Large intestine (tissue), 12 donors: ENCODE measurements around the gene SMIM22. TPM values are rescaled to one million over a fixed set of nuclear protein-coding genes. Genes with fewer than 3 reads are reported as not detected.
A peak's percentile ranks its signal among the peaks of the same experiment; 100 is the strongest.

Experiments
- DNase-seq, 2 donors: peaks; one replicate each; pipeline versions ENCODE4 v3.0.0 to v3.0.0-alpha.2; 2013
- H3K27ac ChIP-seq: one replicate; pipeline ENCODE4 v1.5.1; 2013; ENCODE audit warnings: low read length
- H3K27me3 ChIP-seq: 2 replicates; pipeline ENCODE4 v1.6.1; 2013; ENCODE audit warnings: low read length; ENCODE audit not compliant: control insufficient read depth, insufficient read depth
- H3K36me3 ChIP-seq: 2 replicates; pipeline ENCODE4 v1.6.1; 2013; ENCODE audit warnings: low read length; ENCODE audit not compliant: control insufficient read depth, insufficient read depth
- H3K4me1 ChIP-seq: one replicate; pipeline ENCODE4 v1.6.1; 2013; ENCODE audit warnings: low read length; ENCODE audit not compliant: control insufficient read depth, insufficient read depth
- H3K4me3 ChIP-seq: one replicate; pipeline ENCODE4 v1.5.1; 2013; ENCODE audit warnings: low read length
- H3K9me3 ChIP-seq: one replicate; pipeline ENCODE4 v1.6.1; 2013; ENCODE audit warnings: mild to moderate bottlenecking, low read depth, low read length, moderate library complexity; ENCODE audit not compliant: control insufficient read depth
- WGBS: methylation state at CpG from one replicate; pipeline ENCODE4 v1.1.5; 2013; ENCODE audit warnings: low lambda C conversion rate; ENCODE audit not compliant: insufficient coverage; 5-methylcytosine and 5-hydroxymethylcytosine counted together
- long read RNA-seq, 11 donors: transcript quantifications; one replicate each; lab custom pipeline, GENCODE V29; 2026
- polyA plus RNA-seq: library from polyadenylated mRNA; unstranded; fragments of 120-200 nt; gene quantifications from one replicate; pipeline ENCODE4 v1.2.1, GENCODE V29; 2013

The SMIM22 gene
- 75.8 TPM for polyA plus RNA-seq
- long read RNA-seq, donor 1, transcript SMIM22-204 (4 exons, 394 nt) = major isoform, 17 of 44 reads
- long read RNA-seq, donor 1, transcript SMIM22-201 (4 exons, 366 nt) = minor isoform, 16 of 44 reads
- long read RNA-seq, donor 1, transcript SMIM22-209 (3 exons, 355 nt) = minor isoform, 6 of 44 reads
- long read RNA-seq, donor 1, partial matches to known transcripts = 0 of 44 reads
- long read RNA-seq, donor 1, other reads (novel, unspliced or antisense) = 0 of 44 reads
- long read RNA-seq, donor 2, transcript SMIM22-209 (3 exons, 355 nt) = minor isoform, 10 of 163 reads
- long read RNA-seq, donor 2, transcript SMIM22-202 (3 exons, 549 nt) = minor isoform, 5 of 163 reads
- long read RNA-seq, donor 2, transcript SMIM22-204 (4 exons, 394 nt) = major isoform, 46 of 163 reads
- long read RNA-seq, donor 2, transcript SMIM22-201 (4 exons, 366 nt) = minor isoform, 42 of 163 reads
- long read RNA-seq, donor 2, partial matches to known transcripts = 57 of 163 reads
- long read RNA-seq, donor 2, other reads (novel, unspliced or antisense) = 0 of 163 reads
- long read RNA-seq, donor 3 = 0 reads
- long read RNA-seq, donor 4, transcript SMIM22-204 (4 exons, 394 nt) = major isoform, 7 of 8 reads
- long read RNA-seq, donor 4, partial matches to known transcripts = 0 of 8 reads
- long read RNA-seq, donor 4, other reads (novel, unspliced or antisense) = 0 of 8 reads
- long read RNA-seq, donor 5, transcript SMIM22-201 (4 exons, 366 nt) = minor isoform, 19 of 54 reads
- long read RNA-seq, donor 5, transcript SMIM22-204 (4 exons, 394 nt) = major isoform, 25 of 54 reads
- long read RNA-seq, donor 5, transcript SMIM22-202 (3 exons, 549 nt) = minor isoform, 5 of 54 reads
- long read RNA-seq, donor 5, partial matches to known transcripts = 0 of 54 reads
- long read RNA-seq, donor 5, other reads (novel, unspliced or antisense) = 0 of 54 reads
- long read RNA-seq, donor 6, transcript SMIM22-204 (4 exons, 394 nt) = minor isoform, 29 of 94 reads
- long read RNA-seq, donor 6, transcript SMIM22-201 (4 exons, 366 nt) = major isoform, 34 of 94 reads
- long read RNA-seq, donor 6, transcript SMIM22-202 (3 exons, 549 nt) = minor isoform, 7 of 94 reads
- long read RNA-seq, donor 6, partial matches to known transcripts = 8 of 94 reads
- long read RNA-seq, donor 6, other reads (novel, unspliced or antisense) = 11 of 94 reads
- long read RNA-seq, donor 7, transcript SMIM22-201 (4 exons, 366 nt) = minor isoform, 18 of 47 reads
- long read RNA-seq, donor 7, transcript SMIM22-204 (4 exons, 394 nt) = major isoform, 20 of 47 reads
- long read RNA-seq, donor 7, transcript SMIM22-209 (3 exons, 355 nt) = minor isoform, 5 of 47 reads
- long read RNA-seq, donor 7, partial matches to known transcripts = 0 of 47 reads
- long read RNA-seq, donor 7, other reads (novel, unspliced or antisense) = 0 of 47 reads
- long read RNA-seq, donor 8, transcript SMIM22-201 (4 exons, 366 nt) = minor isoform, 69 of 238 reads
- long read RNA-seq, donor 8, transcript SMIM22-204 (4 exons, 394 nt) = major isoform, 79 of 238 reads
- long read RNA-seq, donor 8, transcript SMIM22-202 (3 exons, 549 nt) = minor isoform, 8 of 238 reads
- long read RNA-seq, donor 8, transcript SMIM22-209 (3 exons, 355 nt) = minor isoform, 16 of 238 reads
- long read RNA-seq, donor 8, partial matches to known transcripts = 47 of 238 reads
- long read RNA-seq, donor 8, other reads (novel, unspliced or antisense) = 16 of 238 reads
- long read RNA-seq, donor 9, transcript SMIM22-202 (3 exons, 549 nt) = minor isoform, 8 of 87 reads
- long read RNA-seq, donor 9, transcript SMIM22-201 (4 exons, 366 nt) = minor isoform, 20 of 87 reads
- long read RNA-seq, donor 9, transcript SMIM22-204 (4 exons, 394 nt) = major isoform, 53 of 87 reads
- long read RNA-seq, donor 9, partial matches to known transcripts = 0 of 87 reads
- long read RNA-seq, donor 9, other reads (novel, unspliced or antisense) = 0 of 87 reads
- long read RNA-seq, donor 10, transcript SMIM22-202 (3 exons, 549 nt) = minor isoform, 7 of 78 reads
- long read RNA-seq, donor 10, transcript SMIM22-201 (4 exons, 366 nt) = major isoform, 32 of 78 reads
- long read RNA-seq, donor 10, transcript SMIM22-204 (4 exons, 394 nt) = minor isoform, 28 of 78 reads
- long read RNA-seq, donor 10, partial matches to known transcripts = 8 of 78 reads
- long read RNA-seq, donor 10, other reads (novel, unspliced or antisense) = 0 of 78 reads
- long read RNA-seq, donor 11, transcript SMIM22-204 (4 exons, 394 nt) = major isoform, 21 of 53 reads
- long read RNA-seq, donor 11, transcript SMIM22-202 (3 exons, 549 nt) = minor isoform, 7 of 53 reads
- long read RNA-seq, donor 11, transcript SMIM22-209 (3 exons, 355 nt) = minor isoform, 5 of 53 reads
- long read RNA-seq, donor 11, transcript SMIM22-201 (4 exons, 366 nt) = minor isoform, 20 of 53 reads
- long read RNA-seq, donor 11, partial matches to known transcripts = 0 of 53 reads
- long read RNA-seq, donor 11, other reads (novel, unspliced or antisense) = 0 of 53 reads

GRCh38 chr16:4795181-4795827, at the start of gene SMIM22:
SMIM22 (plus strand) TSS chr16:4795369; CDS start chr16:4795735, 366 bp downstream.
- Histone ChIP-seq H3K9me3 (no peaks in the 10 kb centered on the region), H3K27ac (peak within 1 kb of the TSS; percentile 63), H3K4me3 (peak within 1 kb of the TSS; percentile 66), H3K36me3 (peaks cover 26% of the 10 kb centered on the region), H3K27me3 (no peaks in the 10 kb centered on the region), H3K4me1 (peaks cover 21% of the 10 kb centered on the region)
- DNase-seq = peak; percentile 58 to 75
- WGBS = no CpG with 5 or more reads among the region's 14 CpGs

GRCh38 chr16:4746215-4746614, 49.0 kb upstream of the SMIM22 start:
- Histone ChIP-seq H3K36me3 (peaks cover 16% of the 10 kb centered on the region), H3K27ac (no peak overlapping the region), H3K27me3 (no peaks in the 10 kb centered on the region), H3K4me3 (no peak overlapping the region), H3K9me3 (no peaks in the 10 kb centered on the region), H3K4me1 (peaks cover 6% of the 10 kb centered on the region)
- no CpG with 5 or more reads among the region's 8 CpGs for WGBS
- DNase-seq = no peak

GRCh38 chr16:4746991-4747574, 48.1 kb upstream of the SMIM22 start:
- Histone ChIP-seq H3K27me3 (no peaks in the 10 kb centered on the region), H3K4me1 (peaks cover 6% of the 10 kb centered on the region), H3K36me3 (peaks cover 25% of the 10 kb centered on the region), H3K9me3 (no peaks in the 10 kb centered on the region), H3K27ac (no peak overlapping the region), H3K4me3 (no peak overlapping the region)
- DNase-seq = no peak
- WGBS = no CpG with 5 or more reads among the region's 15 CpGs

GRCh38 chr16:4747906-4748681, 47.1 kb upstream of the SMIM22 start:
- Histone ChIP-seq H3K9me3 (no peaks in the 10 kb centered on the region), H3K4me3 (no peak overlapping the region), H3K27ac (no peak overlapping the region), H3K27me3 (no peaks in the 10 kb centered on the region), H3K36me3 (peaks cover 35% of the 10 kb centered on the region), H3K4me1 (peaks cover 2% of the 10 kb centered on the region)
- WGBS = 80% methylated on average over 1 of the region's 14 CpGs
- DNase-seq = no peak

GRCh38 chr16:4748682-4749411, 46.3 kb upstream of the SMIM22 start:
- H3K9me3 ChIP-seq = no peaks in the 10 kb centered on the region
- 80% methylated on average over 6 of the region's 16 CpGs for WGBS
- H3K27ac ChIP-seq = no peak overlapping the region
- H3K27me3 ChIP-seq = no peaks in the 10 kb centered on the region
- no peak overlapping the region for H3K4me3 ChIP-seq
- DNase-seq = no peak
- H3K4me1 ChIP-seq = no peaks in the 10 kb centered on the region
- peaks cover 42% of the 10 kb centered on the region for H3K36me3 ChIP-seq

GRCh38 chr16:4749700-4750257, 45.4 kb upstream of the SMIM22 start:
- no peaks in the 10 kb centered on the region for H3K27me3 ChIP-seq
- DNase-seq = no peak
- H3K4me3 ChIP-seq = no peak overlapping the region
- peaks cover 47% of the 10 kb centered on the region for H3K36me3 ChIP-seq
- no CpG with 5 or more reads among the region's 10 CpGs for WGBS
- no peaks in the 10 kb centered on the region for H3K4me1 ChIP-seq
- H3K27ac ChIP-seq = no peak overlapping the region
- H3K9me3 ChIP-seq = no peaks in the 10 kb centered on the region

GRCh38 chr16:4750896-4751295, 44.3 kb upstream of the SMIM22 start:
- Histone ChIP-seq H3K4me3 (no peak overlapping the region), H3K36me3 (peaks cover 58% of the 10 kb centered on the region), H3K27ac (no peak overlapping the region), H3K27me3 (no peaks in the 10 kb centered on the region), H3K4me1 (no peaks in the 10 kb centered on the region), H3K9me3 (no peaks in the 10 kb centered on the region)
- WGBS = 100% methylated on average over 1 of the region's 8 CpGs
- DNase-seq = no peak
